IPS-18c (cell line): Measurements from ENCODE around the gene TAF1B.
A peak's percentile ranks its signal among the peaks of the same experiment; 100 is the strongest.

Experiments used
- H3K4me3 ChIP-seq: 2 replicates; pipeline ENCODE4 v1.7.0; 2013; ENCODE audit warnings: low read depth, mild to moderate bottlenecking, low read length, moderate library complexity; ENCODE audit not compliant: insufficient read depth
- H3K9me3 ChIP-seq: one replicate; pipeline ENCODE4 v1.6.1; 2013; ENCODE audit warnings: mild to moderate bottlenecking, low read length, moderate library complexity; ENCODE audit not compliant: control insufficient read depth, insufficient read depth

TAF1B gene

DNA sequence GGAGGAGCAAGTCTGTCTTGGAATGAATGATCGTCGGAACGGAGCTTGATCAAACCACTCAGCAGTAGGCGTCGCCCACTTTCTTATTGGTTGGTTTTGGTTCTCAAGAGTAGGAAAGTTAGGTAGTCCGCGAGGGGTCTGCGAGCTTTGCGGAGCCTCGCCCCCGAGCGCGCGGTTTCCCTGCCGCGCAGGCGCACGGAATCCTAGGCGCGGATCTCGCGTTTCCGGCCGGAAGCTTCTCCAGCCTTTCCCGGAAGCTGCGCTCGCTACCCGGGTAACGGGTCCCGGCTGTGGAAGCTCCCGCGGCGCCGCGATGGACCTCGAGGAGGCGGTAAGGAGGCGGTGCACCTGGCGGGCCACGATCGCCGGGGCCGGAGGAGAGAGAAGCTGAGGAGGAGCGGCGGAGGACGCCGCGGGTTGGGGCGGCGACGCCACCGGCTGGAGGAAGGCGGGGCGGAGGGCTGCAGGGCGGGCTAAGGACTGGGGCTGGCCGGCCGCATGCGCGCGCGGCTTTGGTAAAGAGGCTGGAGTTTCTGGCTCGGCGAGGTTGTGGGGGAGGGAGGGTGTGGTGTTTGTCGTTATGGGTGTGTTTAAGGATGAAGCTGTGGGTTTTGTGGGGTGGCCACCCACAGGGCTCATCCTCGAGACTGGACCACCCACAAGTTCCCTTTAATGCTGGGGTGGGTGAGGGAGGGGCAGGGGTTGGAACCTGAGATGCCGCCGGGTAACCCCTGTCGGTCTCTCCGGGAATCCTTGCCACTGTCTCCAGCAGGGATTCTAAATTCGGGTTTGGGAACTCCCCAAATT, at the start of gene TAF1B:
TAF1B (plus strand) TSS at position 246 of the 807 bp plus-strand sequence; CDS start at position 314, 68 bp downstream.
- peak within 1 kb of the TSS; percentile 82 for H3K4me3 ChIP-seq
- no peaks in the 10 kb centered on the region for H3K9me3 ChIP-seq

DNA sequence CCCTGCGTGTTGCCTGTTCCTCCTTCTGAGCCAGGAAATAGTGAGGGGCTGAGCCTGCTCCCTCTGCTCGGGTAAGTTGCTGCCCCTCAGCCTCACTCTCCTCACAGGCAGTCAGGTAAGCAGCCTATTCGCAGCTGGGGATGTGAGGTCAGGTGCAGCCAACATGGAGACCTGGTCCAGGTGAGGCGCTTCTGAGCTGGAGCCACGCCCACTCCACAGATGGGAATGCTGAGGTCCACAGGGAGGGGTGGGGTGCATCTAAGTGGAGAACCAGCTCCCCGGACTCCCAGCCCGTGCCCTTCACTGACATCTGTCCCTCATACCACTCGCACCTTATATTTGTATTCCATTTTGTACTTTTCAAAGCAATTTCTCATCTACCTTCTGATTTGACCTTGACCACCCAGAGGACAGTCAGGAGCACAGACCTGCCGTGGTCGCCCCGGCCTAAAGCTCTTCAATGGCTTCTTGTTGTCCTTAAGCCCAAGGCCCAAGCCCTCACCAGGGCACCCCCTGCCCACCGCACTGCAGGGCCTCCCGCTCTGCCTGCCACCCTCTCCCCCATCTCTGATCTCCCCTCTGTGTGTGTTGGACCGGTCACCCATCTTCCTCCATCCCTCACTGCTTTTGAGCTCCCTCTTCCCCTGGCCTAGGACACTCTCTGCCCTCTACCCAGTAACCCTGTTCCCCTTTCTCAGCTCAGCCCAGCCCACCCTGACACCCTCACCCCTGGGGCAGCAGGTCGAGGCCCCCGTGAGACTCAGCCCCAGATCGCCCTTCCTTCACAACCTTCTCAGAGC, 49.2 kb upstream of the TAF1B start:
- Histone ChIP-seq H3K9me3 (no peaks in the 10 kb centered on the region), H3K4me3 (no peak overlapping the region)

DNA sequence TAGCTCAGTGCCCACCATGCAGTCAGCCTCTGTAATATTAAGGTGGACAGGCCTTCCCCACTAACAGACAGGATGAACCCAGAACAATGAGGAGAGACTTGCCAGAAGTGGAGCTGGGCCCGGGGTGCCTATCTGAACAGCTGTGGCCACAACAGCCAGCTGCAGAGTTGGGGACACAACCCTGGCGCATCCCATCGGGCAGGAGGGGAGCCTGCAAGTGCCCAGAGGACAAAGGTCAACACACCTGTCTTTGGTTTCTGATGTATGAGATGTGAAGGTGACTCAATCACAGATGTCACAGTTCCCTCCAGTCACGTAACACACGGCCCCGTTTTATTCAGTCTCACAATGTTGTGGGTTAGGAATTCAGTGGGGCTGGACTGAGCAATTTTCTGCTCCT, 48.2 kb upstream of the TAF1B start:
- Histone ChIP-seq H3K4me3 (no peak overlapping the region), H3K9me3 (no peaks in the 10 kb centered on the region)

DNA sequence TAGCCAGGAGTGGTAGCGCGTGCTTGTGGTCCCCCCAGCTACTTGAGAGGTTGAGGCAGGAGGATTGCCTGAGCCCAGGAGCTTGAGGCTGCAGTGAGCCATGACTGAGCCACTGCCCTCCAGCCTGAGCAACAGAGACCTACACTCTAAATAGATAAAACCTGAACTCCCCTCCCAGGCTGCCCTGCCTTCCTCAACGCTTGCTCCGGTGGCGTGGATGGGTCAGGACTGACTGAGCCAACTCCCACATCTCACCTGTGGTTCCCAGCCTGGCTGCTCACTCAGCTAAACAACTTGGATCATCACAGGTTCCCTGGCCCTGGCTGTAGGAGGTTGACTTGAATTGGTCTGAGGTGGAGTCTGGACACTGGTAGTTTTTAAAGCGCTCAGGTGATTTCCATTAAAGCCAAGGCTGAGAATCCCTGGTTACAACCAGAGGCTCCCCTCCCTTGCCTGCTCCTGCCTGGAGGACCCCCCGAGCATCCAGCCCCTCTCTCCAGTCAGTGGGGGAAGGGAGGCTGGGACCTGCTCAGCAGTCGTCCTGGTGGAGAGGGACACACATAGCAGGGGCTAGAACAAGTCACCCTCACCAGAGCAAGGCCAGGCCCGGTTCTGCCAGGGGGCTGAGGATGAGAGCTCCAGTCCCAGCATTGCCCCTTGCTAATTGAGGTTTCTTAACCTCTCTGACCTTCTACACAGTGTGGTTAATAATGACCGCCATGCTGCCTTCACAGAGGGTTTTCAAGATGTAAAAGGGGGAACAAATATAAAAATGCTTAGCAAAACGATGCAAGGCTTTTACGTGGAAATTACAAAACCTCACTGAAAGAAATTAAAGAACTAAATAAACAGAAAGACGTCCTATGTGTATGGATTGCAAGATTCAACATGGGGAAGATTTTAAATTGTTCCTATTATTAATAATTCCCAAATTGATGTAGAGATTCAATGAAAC, 46.9 kb upstream of the TAF1B start:
- no peak overlapping the region for H3K4me3 ChIP-seq
- H3K9me3 ChIP-seq: no peaks in the 10 kb centered on the region

DNA sequence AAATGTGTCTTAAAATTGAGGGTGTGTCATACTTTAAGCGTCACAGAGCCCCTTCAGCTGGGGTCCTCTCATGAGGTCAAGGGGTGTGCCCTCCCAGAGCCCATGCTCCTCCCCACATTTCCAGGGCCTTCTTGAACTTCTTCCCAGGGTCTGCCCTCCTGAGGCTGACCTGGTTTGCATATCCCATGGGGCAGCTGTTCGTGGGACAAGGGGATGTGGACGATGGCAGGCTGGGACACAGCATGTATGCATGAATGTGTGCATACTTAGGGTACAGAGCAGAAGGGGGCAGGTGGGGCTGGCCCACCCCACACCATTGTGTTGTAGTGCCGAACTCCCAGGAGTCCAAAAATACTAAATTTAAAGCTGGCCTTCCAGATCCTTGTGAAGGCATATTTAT, 46.2 kb upstream of the TAF1B start:
- Histone ChIP-seq H3K4me3 (no peak overlapping the region), H3K9me3 (no peaks in the 10 kb centered on the region)

DNA sequence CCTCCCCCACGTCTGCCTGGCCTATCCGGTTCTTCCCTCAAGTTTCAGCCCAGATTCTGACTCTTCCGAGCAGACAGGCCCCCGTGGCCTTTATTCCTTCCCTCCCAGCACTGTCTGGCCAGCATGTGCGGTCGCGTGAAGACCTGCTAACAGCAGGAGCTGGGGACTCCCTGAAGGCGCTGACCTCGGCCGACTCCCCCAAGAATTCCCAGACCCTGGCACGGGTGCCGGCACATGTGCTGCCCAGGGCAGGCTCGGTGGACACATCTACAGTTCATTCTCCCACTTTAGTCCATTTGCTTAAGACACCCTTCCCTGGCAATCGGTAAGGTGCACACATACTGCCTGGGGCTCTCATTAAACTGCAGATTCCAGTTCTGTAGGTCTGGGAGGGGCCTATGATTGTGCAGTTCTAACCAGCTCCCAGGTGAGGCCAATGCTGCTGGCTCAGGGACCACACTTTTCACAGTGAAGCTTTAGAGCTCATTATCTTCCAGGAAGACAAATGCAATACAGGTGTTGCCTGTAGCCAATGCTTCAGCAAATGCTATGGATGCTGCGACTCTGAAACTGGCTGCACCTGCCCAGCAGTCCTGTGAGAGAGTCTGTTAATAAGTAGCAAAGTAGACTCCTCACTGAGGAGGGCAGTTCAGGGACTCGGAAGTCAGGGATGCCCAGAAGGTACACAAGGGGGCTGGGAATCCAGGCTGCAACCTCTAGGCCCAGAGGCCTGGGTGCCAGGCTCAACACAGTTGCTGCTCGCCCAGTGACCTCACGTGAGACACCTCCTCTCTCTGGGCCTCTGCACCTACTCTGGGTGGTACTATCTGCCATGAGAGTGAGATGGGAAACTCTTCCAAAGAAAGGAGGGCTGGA, 45.4 kb upstream of the TAF1B start:
- Histone ChIP-seq H3K4me3 (no peak overlapping the region), H3K9me3 (no peaks in the 10 kb centered on the region)

DNA sequence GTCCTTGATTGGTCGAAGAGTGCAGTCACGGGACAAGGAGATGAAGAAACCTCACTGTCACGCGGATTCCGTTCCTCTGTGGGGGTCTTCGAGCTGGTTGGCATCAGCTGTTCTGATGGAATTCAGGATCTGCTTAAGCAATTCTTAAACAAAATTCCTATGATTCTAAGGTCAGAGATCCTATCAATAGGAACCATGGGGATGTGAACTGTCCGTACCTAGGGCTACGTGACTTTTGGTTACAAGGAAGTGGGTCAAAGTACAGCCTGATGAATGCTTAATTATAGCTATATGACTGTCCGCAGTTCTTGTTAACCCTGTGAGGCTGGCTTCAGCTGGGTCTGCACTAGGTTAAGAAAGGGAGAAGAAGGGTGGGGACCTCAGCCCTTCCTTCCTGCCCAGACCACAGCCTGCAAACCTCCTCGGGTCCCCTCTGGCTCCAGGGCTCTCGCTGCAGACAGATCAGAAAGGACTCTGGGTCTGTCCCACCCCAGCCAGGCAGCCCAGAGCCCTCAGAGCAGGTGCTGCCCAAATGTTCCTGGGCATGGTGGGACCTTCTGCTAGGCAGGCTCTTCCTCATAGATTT, 44.2 kb upstream of the TAF1B start:
- H3K4me3 ChIP-seq: no peak overlapping the region
- H3K9me3 ChIP-seq: no peaks in the 10 kb centered on the region

DNA sequence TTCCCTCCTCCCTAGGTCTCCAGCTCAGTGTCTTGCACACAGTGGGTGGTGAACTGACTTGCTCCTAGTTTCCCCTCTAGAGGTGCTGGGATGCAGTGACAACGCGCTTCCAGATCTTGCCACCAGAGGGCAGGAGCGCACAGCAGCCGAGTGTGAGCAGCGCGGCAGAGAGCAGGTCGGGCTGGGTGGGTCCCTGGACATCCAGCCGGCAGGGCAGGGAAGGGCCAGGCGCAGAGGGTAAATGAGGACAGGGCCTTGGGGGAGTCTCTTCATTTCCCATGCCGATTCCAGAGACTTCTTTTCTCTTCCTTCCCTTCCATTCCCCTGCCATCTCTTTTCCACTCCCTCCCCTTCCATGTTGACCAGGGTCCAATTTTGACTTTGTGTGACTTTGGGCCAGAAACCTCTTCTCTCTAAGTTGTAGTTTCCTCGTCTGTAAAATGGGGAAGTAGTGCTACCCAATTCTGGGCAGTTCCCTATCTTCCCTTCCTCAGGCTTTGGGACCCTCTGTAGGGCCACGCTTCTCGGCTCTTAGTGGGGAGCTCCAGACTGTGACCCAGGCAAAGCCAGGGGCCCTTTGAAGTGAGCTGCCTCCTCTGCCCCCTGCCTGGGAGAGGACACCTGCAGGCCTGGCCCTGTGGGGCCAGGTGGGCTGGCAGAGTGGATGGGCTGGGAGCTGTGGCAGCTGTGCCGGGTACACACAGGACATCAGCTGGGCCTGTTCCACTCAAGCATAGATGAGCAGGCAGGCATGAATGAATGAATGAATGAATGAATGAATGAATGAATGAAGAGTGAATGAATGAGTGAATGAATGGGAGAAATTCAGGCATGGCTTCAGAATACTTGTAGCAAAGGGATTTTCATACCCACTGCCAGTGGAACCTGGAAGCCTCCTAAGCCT, 43.3 kb upstream of the TAF1B start:
- Histone ChIP-seq H3K9me3 (no peaks in the 10 kb centered on the region), H3K4me3 (no peak overlapping the region)

DNA sequence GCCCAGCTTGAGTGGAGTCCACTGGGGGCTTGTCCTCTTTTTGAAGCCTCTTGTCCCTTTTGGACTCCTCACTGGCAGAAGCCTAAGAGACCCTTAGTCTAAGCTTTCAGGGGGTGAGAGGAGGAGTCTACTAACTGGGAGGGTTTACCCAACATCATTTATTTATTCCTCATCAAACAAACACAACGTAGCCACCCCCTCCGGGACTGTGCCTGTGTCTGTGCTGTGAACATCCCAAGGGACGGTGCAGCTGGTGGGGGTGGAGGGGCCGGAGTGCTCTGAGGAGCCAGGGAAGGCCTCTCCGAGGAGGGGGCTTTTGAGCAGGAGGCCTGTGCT, 42.7 kb upstream of the TAF1B start:
- no peaks in the 10 kb centered on the region for H3K9me3 ChIP-seq
- no peak overlapping the region for H3K4me3 ChIP-seq

DNA sequence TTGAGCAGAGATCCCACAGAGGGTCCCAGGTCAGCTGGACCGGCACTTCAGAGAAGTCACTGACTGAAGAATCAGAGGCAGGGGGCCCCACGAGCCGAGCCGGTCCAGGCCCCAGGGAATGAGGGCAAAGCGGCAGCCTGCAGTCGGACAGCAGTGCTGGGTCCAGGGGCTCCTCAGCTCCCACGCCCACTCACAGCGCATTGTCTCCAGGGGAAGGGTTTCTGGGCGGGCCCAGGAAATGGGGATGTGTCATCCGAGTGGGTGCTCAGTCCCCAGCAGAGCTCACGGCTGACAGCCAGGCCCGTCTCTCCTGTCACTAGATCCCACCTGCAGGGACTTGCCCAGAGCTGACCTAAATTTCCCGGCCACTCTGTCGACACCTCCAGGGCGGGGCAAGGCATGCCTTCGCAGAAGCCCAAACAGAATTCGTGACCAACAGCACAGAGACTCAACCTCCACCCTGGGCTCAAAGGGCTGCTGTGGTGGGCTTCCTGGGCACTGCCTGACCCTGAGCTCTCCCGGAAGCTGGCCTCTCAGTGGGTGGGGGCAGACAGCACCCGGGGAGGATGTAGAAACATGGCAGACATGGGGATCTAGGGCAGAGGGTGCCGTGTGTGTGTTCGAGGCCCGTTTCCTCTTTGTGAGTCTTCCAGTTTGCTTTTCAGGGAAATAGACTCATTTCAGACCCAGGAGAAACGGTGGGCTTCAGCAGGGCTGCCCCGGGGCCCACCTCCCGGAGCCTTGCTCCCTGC, 42.1 kb upstream of the TAF1B start:
- H3K4me3 ChIP-seq: no peak overlapping the region
- H3K9me3 ChIP-seq: no peaks in the 10 kb centered on the region

DNA sequence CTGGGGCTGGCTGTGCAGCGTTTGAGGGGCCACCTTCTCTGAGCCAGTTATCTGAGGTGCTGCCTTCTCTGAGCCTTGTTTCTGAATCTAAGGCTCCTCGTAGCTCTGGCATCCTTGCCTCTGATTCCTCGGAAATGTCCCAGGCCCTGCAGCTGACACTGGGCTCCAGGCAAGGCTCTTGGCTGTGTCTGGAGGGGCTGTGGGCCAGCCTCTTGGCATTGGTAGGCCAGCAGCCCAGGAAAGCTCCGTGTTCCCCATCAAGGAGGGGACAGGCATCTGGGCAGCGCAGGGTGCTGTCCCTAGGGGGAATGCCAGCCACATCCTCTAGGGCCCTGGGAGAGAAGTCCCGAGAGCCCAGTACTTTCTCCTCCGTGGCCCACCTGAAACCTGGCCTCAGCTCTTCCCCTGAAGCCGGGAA, 40.7 kb upstream of the TAF1B start:
- Histone ChIP-seq H3K4me3 (no peak overlapping the region), H3K9me3 (no peaks in the 10 kb centered on the region)

DNA sequence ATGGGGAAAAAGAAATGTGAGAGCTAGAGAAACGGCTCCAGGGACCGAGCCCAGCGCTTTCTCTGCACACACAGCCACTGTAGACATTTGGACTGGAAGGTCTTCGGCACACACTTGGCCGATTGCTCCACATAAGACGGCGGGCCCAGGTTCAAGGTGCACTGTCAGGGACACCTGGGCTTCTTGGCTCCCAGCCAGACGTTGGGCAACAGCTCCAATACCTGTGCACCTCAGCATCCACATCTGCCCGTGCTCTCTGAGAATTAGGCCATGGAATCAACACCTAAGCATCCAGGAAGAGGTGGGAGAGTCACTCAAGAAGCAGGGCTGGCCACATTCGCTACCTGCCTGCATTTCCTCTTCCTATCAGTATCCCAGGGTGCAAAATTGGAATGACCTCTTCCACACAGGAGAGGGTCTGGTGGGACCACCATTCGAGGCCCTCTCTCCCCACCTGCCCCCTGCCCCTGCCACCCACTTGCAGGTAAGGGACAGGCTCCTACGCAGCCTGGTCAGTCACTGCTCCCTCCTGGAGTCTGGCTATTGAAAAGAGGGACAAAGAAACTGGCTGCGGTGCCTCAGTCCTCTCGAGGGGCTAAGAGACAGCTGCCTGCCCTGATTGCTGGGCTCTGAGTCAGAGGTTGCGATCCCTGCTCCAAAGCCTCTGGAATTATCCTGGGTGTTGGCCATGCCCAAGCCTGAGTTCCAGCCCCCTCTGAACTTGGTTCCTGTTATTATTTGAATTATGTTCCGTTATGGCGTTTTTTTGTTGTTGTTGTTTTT, 40.1 kb upstream of the TAF1B start:
- no peaks in the 10 kb centered on the region for H3K9me3 ChIP-seq
- no peak overlapping the region for H3K4me3 ChIP-seq

DNA sequence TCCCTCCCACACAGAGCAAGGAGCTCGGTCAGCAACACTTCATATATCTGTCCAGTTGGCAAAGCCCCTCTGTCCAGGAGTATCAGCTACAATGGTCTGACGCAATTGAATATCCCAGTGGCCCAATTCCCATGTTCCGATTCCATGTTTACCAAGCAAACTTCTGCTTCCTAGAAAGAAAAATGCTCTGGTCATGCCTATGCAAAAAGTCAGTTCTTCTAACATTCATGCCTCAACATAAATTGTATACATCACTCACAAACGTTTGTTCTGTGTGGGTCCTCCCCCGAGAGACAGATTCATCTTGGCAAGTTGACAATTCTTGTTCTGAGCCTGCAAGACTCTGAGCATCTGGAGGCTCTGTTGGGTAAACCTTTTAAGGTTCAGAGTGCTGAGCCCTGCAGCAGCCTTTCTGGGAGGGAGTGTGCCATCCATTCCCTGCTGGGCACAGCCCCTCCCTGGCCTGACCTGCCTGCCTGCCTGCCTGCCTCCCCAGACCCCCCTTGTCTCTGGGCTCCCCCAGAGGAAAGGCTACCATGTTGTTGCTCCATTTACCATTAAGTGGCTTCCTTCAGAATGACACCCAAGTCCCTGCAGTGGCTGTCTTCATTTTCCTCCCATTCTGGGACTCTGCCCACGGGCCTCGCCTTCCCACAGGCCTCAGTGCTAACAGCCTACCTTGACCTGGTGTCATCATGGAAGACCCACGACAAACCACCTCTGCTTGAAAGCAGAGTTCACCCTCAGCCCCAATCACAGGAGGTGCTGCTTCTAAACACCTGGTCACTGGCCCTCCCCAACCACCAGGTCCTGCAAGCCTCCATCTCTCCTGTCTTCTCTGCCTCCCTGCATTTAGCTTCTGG, 37.6 kb upstream of the TAF1B start:
- Histone ChIP-seq H3K4me3 (no peak overlapping the region), H3K9me3 (no peaks in the 10 kb centered on the region)

DNA sequence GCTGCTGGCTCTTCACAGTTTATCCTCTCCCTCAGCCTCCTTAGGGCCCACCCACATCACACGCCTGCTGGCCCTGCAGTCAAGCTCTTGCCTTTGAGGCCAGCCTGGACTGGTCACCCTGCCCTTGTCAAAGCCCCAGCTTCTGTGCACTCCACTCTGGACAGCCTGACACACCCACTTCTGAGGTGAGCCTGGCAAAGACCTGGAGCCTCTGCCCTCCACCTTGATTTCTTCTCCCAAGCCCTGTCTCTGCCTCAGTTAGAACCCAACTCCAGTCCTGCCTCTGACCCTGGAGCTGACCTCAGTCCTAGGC, 37.0 kb upstream of the TAF1B start:
- no peaks in the 10 kb centered on the region for H3K9me3 ChIP-seq
- H3K4me3 ChIP-seq: no peak overlapping the region
